Measurements from ENCODE around the gene CNIH2. TPM values are rescaled to one million over a fixed set of nuclear protein-coding genes. Genes with fewer than 3 reads are reported as not detected.

CNIH2 gene
- total and polyA plus RNA-seq, 9 of the 15 experiments (the other 6 are each of a cell fraction or from before 2014, with no cell fraction given), result 0.26 to 0.89 (median 0.40) TPM; not detected in 4

- Histone ChIP-seq H3K4me2 (ENCODE audit: insufficient read depth, low read length) (no peak overlapping the region), H3K79me2 (ENCODE audit: control insufficient read depth, insufficient read depth, low read length) (no peaks in the 10 kb centered on the region), H3K36me3 (ENCODE audit: control insufficient read depth, insufficient read depth, low read length) (no peaks in the 10 kb centered on the region), H3K4me1 (replicated peaks in 1 of 2; ENCODE audit: control insufficient read depth in 2 of 2, insufficient read depth in 2 of 2, low read length in 2 of 2) (peaks cover 0 to 25% of the 10 kb centered on the region in 2 experiments; a peak in 1 of 5 replicates), H3K9ac (ENCODE audit: insufficient read depth in 1 of 2, low read depth in 2 of 2, low read length in 2 of 2) (no peak overlapping the region; a peak in 1 of 4 replicates), H3K9me3 (replicated peaks; ENCODE audit: control insufficient read depth, insufficient read depth, low read depth, low read length) (no peaks in the 10 kb centered on the region), H2AFZ (ENCODE audit: low read depth, low read length) (no peak overlapping the region), H3K9me1 (ENCODE audit: control insufficient read depth, insufficient read depth, low read length) (peaks cover 3% of the 10 kb centered on the region), H4K20me1 (replicated peaks; ENCODE audit: control insufficient read depth, insufficient read depth, low read length) (0 out of 2 replicates have a peak, but pooled peaks cover 5% of the 10 kb centered on the region), H3K27ac (ENCODE audit: extremely low read depth, low read depth, low read length) (no peak overlapping the region), H3K4me3 (no peak overlapping the region), H3K27me3 (ENCODE audit: control insufficient read depth in 2 of 2, insufficient read depth in 2 of 2, low read length in 2 of 2) (peaks cover 0 to 8% of the 10 kb centered on the region in 2 experiments; a peak in 2 of 5 replicates)
- FAIRE-seq (no peak), DNase-seq (ENCODE audit: extremely low read depth in 1 of 4, low spot score in 3 of 4) (no peak), ATAC-seq (no peak)
- WGBS (ENCODE audit: insufficient coverage, low coverage, missing lambda C conversion rate), result 21% methylated on average over 7 of the region's 8 CpGs
- POLR2A ChIA-PET, result interaction anchor here (0.6 to 4.3 kb wide), 2 partner anchors 9 to 10 kb away, joined by 3 to 18 read pairs; partner anchors contain the start of gene YIF1A
- CTCF ChIA-PET (ENCODE audit: low intra/inter-chr PET ratio), result interaction anchor here (0.5 kb wide), 1 partner anchor 709 kb away, joined by 3 read pairs; no protein-coding TSS in a partner anchor
- in situ Hi-C loops (cut with MboI), result no loop called here
- intact Hi-C loops (cut with micrococcal nuclease), result no loop called here
- no TSS peak for BruUV-seq (replicated peaks)
- TF ChIP-seq ZBTB40 (IDR thresholded peaks at IDR 0.05), result no peak
- no peak for TF ChIP-seq ZBTB40 (CRISPR knock-in tag; IDR thresholded peaks at IDR 0.05)
- TF ChIP-seq ZNF253 (CRISPR knock-in tag; conservative IDR thresholded peaks at IDR 0.05), result no peak
- TF ChIP-seq GTF3C2 (IDR thresholded peaks at IDR 0.05; ENCODE audit: borderline replicate concordance, extremely low read depth, insufficient read length), result no peak
- TF ChIP-seq NFYB (IDR thresholded peaks at IDR 0.05; ENCODE audit: extremely low read depth, insufficient read length), result no peak
- TF ChIP-seq MEF2A (IDR thresholded peaks at IDR 0.05; ENCODE audit: control insufficient read depth, low read depth, low read length), result no peak
- TF ChIP-seq ZNF696 (CRISPR knock-in tag; conservative IDR thresholded peaks at IDR 0.05), result no peak
Observed at GRCh38 chr11:66297610-66298009, 19.6 kb downstream of the CNIH2 start.

All from K562 (cell line).